Activated CD4-positive, CD25-positive, alpha-beta regulatory T cell treated with anti-CD3 and anti-CD28 coated beads, Interleukin-2, amount 50 U/mL, for 72 hours (primary cell): ENCODE data around the gene ENTPD1.
A peak's percentile ranks its signal among the peaks of the same experiment; 100 is the strongest.
"Not testable (repeated sequence)": the region's sequence is repeated elsewhere in the genome, so short reads cannot be mapped to it uniquely, and the experiment has no call there.

ENCODE experiments used
- DNase-seq: peaks from one replicate; pipeline ENCODE4 v3.0.0; 2021

The ENTPD1 gene

GRCh38 chr10:95798096-95798855 is 42.3 kb downstream of the ENTPD1 start:
- no peak for DNase-seq

GRCh38 chr10:95800286-95800685 is 44.3 kb downstream of the ENTPD1 start:
- not testable (repeated sequence) for DNase-seq

GRCh38 chr10:95806687-95807380 is 50.9 kb downstream of the ENTPD1 start:
- not testable (repeated sequence) for DNase-seq

- not testable (repeated sequence) for DNase-seq
These were observed 52.8 kb downstream of the ENTPD1 start for GRCh38 chr10:95808705-95809308.

GRCh38 chr10:95809370-95810197 is 53.6 kb downstream of the ENTPD1 start:
- DNase-seq: no peak

- no peak for DNase-seq
These were observed 54.4 kb downstream of the ENTPD1 start for GRCh38 chr10:95810198-95810976.

GRCh38 chr10:95813054-95813685 is 57.2 kb downstream of the ENTPD1 start:
- no peak for DNase-seq

GRCh38 chr10:95814011-95814727 is 58.2 kb downstream of the ENTPD1 start:
- DNase-seq: no peak

- DNase-seq: no peak
These were observed 59.2 kb downstream of the ENTPD1 start for GRCh38 chr10:95815133-95815532.

GRCh38 chr10:95815701-95816240 is 59.8 kb downstream of the ENTPD1 start:
- no peak for DNase-seq

GRCh38 chr10:95818010-95818409 is 62.0 kb downstream of the ENTPD1 start:
- no peak for DNase-seq

- no peak for DNase-seq
These were observed 62.7 kb downstream of the ENTPD1 start for GRCh38 chr10:95818668-95819067.

- DNase-seq: no peak
These were observed 63.8 kb downstream of the ENTPD1 start for GRCh38 chr10:95819620-95820329.

- no peak for DNase-seq
These were observed 64.4 kb downstream of the ENTPD1 start for GRCh38 chr10:95820363-95820762.

- DNase-seq: no peak
These were observed 65.8 kb downstream of the ENTPD1 start for GRCh38 chr10:95821720-95822119.

- no peak for DNase-seq
These were observed 74.1 kb downstream of the ENTPD1 start for GRCh38 chr10:95830044-95830443.

- DNase-seq: no peak
These were observed 75.1 kb downstream of the ENTPD1 start for GRCh38 chr10:95831076-95831475.

- no peak for DNase-seq
These were observed 75.6 kb downstream of the ENTPD1 start for GRCh38 chr10:95831515-95831914.

- peak; percentile 61 for DNase-seq
These were observed 76.5 kb downstream of the ENTPD1 start for GRCh38 chr10:95832216-95833041.
